HepG2 (cell line): ENCODE measurements around the gene FAM13B. TPM values are rescaled to one million over a fixed set of nuclear protein-coding genes. Genes with fewer than 3 reads are reported as not detected.

Experiments
- ARID3A ChIP-seq: IDR thresholded peaks from 2 replicates; pipeline ENCODE4 v1.6.1; 2012; ENCODE audit warnings: low read depth, low read length, improper control_type of control experiment
- FOSL2 ChIP-seq: sonication (generic); formaldehyde crosslinking; IDR thresholded peaks from 2 replicates; pipeline ENCODE4 v1.4.0; 2020; ENCODE audit warnings: missing genetic modification reagents
- FOXA3 ChIP-seq: IDR thresholded peaks from 2 replicates; pipeline ENCODE4 v1.6.1; 2016; ENCODE audit warnings: missing genetic modification reagents, missing compliant biosample characterization
- FOXP1 ChIP-seq, 2 experiments: fragments of 450-650 bp in 1 of 2; IDR thresholded peaks; 2 replicates each; pipeline ENCODE4 v1.6.1; 2017 to 2018; ENCODE audit warnings: antibody characterized with exemption in 1 of 2
- HNRNPL ChIP-seq: fragments of 200-400 bp; formaldehyde crosslinking; IDR thresholded peaks from 2 replicates; pipeline ENCODE4 v1.6.1; 2017; ENCODE audit warnings: mild to moderate bottlenecking, low read depth, low read length
- IRF2 ChIP-seq: IDR thresholded peaks from 2 replicates; pipeline ENCODE4 v1.6.1; 2018; ENCODE audit warnings: missing genetic modification reagents, missing compliant biosample characterization
- MAFK ChIP-seq, 2 experiments: IDR thresholded peaks in 1 of 2; conservative IDR thresholded peaks in 1 of 2; 2 replicates each; pipeline ENCODE4 v1.6.1; 2011; ENCODE audit warnings: improper control_type of control experiment in 2 of 2, low read length in 2 of 2
- NFIB ChIP-seq: sonication (generic); formaldehyde crosslinking; IDR thresholded peaks from 2 replicates; pipeline ENCODE4 v1.9.0; 2021; ENCODE audit warnings: missing genetic modification reagents, mild to moderate bottlenecking, borderline replicate concordance
- RARG ChIP-seq: sonication (generic); formaldehyde crosslinking; IDR thresholded peaks from 2 replicates; pipeline ENCODE4 v1.4.0; 2020; ENCODE audit warnings: low read depth, mild to moderate bottlenecking, missing genetic modification reagents
- RBM22 ChIP-seq: fragments of 200-400 bp; formaldehyde crosslinking; optimal IDR thresholded peaks from 2 replicates; pipeline ENCODE3; 2017; ENCODE audit warnings: mild to moderate bottlenecking, low read length, moderate library complexity
- SNRNP70 ChIP-seq: fragments of 200-400 bp; formaldehyde crosslinking; IDR thresholded peaks from 2 replicates; pipeline ENCODE4 v1.6.1; 2017; ENCODE audit warnings: mild to moderate bottlenecking, low read depth, low read length, moderate library complexity
- TFAP4 ChIP-seq: sonication (generic); IDR thresholded peaks from 2 replicates; pipeline ENCODE4 v1.6.1; 2016; ENCODE audit warnings: low read depth, borderline replicate concordance
- YEATS4 ChIP-seq: sonication (generic); formaldehyde crosslinking; IDR thresholded peaks from 2 replicates; pipeline ENCODE4 v1.4.0; 2020; ENCODE audit warnings: missing genetic modification reagents, borderline replicate concordance
- ZC3H13 ChIP-seq: sonication (generic); formaldehyde crosslinking; IDR thresholded peaks from 2 replicates; pipeline ENCODE4 v1.8.1; 2023; ENCODE audit warnings: mild to moderate bottlenecking, missing genetic modification reagents, moderate library complexity
- ZNF709 ChIP-seq: sonication (generic); formaldehyde crosslinking; IDR thresholded peaks from 2 replicates; pipeline ENCODE4 v1.5.0; 2020; ENCODE audit warnings: mild to moderate bottlenecking, missing genetic modification reagents
- ZNF782 ChIP-seq: sonication (generic); formaldehyde crosslinking; IDR thresholded peaks from 2 replicates; pipeline ENCODE4 v1.4.0; 2020; ENCODE audit warnings: missing genetic modification reagents, mild to moderate bottlenecking, borderline replicate concordance
- polyA plus RNA-seq, 8 experiments: library from polyadenylated mRNA; depleted of rRNA in 3 of 8; stranded (reverse) in 7 of 8; unstranded in 1 of 8; fragments of >200 nt; fragmentation: Illumina TruSeq in 4 of 8; extraction: Trizol in 4 of 8; gene quantifications; 2 replicates each; pipeline versions ENCODE4 v1.2.1 to v1.2.3, GENCODE V29; 2011 to 2016; ENCODE audit warnings: low read depth in 4 of 8, missing spikeins in 1 of 8, mixed read lengths in 1 of 8; ENCODE audit not compliant: insufficient read depth in 1 of 8
- total RNA-seq, 5 experiments: library from RNA; depleted of rRNA; stranded (reverse); fragments of >200 nt; fragmentation: Illumina TruSeq; extraction: Trizol; gene quantifications; 2 replicates each; pipeline ENCODE4 v1.2.3, GENCODE V29; 2016; ENCODE audit warnings: low read depth in 1 of 5
- TF ChIP-seq, protein P1 (sequence below): sonication (generic); formaldehyde crosslinking; IDR thresholded peaks from 2 replicates; pipeline ENCODE4 v1.4.0; 2020; ENCODE audit warnings: missing genetic modification reagents
- TF ChIP-seq, protein P2 (sequence below): sonication (generic); formaldehyde crosslinking; IDR thresholded peaks from 2 replicates; pipeline ENCODE4 v1.4.0; 2020; ENCODE audit warnings: low read depth, mild to moderate bottlenecking, missing genetic modification reagents

FAM13B gene
- total and polyA plus RNA-seq, 2 of the 13 experiments (the other 11 are each of a cell fraction or from before 2014, with no cell fraction given) = 6.9 to 11.5 TPM

DNA sequence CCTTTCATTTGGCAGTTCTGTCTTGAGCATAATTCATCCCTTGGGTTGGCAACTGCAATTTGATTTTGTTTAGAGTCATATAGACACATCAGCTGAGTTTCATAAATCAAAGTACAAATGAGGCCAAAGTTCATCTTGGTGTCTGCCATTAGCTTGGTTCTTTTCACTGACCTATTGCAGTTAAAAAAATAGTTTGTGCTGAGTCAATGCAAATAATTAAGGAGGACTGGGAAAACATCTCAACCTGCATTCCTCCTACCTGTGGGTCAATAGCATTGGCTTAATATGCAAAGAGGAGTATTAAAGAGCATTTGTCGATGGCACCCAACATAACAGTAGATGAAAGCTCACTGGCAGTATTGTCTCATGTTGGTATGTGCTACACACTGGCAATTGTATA lies 142.0 kb downstream of the FAM13B start (continued):
- TF ChIP-seq RBM22 (no peak), HNRNPL (no peak), YEATS4 (no peak), NFIB (CRISPR knock-in tag) (no peak), IRF2 (CRISPR knock-in tag) (no peak), FOXP1 (IDR thresholded peaks at IDR 0.05) (no peak), FOXP1 (CRISPR knock-in tag; IDR thresholded peaks at IDR 0.05) (0 out of 2 replicates have a peak, but pooled peaks have one; percentile 16), FOXA3 (CRISPR knock-in tag) (0 out of 2 replicates have a peak, but pooled peaks have one; percentile 10), MAFK (conservative IDR thresholded peaks at IDR 0.05 in 1 of 2, IDR thresholded peaks at IDR 0.05 in 1 of 2; ENCODE audit: low read length in 2 of 2) (peak; percentile 44 to 59; a peak in 3 of 4 replicates), FOSL2 (CRISPR knock-in tag) (peak; percentile 45; the same call in 1 of the 2 replicates), ARID3A (peak; percentile 42), ZNF782 (CRISPR knock-in tag) (no peak), TFAP4 (0 out of 2 replicates have a peak, but pooled peaks have one; percentile 40), ZNF709 (no peak), ZC3H13 (no peak), SNRNP70 (no peak), RARG (no peak)
- TF ChIP-seq, protein P1, sequence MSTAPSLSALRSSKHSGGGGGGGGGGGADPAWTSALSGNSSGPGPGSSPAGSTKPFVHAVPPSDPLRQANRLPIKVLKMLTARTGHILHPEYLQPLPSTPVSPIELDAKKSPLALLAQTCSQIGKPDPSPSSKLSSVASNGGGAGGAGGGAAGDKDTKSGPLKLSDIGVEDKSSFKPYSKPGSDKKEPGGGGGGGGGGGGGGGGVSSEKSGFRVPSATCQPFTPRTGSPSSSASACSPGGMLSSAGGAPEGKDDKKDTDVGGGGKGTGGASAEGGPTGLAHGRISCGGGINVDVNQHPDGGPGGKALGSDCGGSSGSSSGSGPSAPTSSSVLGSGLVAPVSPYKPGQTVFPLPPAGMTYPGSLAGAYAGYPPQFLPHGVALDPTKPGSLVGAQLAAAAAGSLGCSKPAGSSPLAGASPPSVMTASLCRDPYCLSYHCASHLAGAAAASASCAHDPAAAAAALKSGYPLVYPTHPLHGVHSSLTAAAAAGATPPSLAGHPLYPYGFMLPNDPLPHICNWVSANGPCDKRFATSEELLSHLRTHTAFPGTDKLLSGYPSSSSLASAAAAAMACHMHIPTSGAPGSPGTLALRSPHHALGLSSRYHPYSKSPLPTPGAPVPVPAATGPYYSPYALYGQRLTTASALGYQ (CRISPR knock-in tag) = no peak
- TF ChIP-seq, protein P2, sequence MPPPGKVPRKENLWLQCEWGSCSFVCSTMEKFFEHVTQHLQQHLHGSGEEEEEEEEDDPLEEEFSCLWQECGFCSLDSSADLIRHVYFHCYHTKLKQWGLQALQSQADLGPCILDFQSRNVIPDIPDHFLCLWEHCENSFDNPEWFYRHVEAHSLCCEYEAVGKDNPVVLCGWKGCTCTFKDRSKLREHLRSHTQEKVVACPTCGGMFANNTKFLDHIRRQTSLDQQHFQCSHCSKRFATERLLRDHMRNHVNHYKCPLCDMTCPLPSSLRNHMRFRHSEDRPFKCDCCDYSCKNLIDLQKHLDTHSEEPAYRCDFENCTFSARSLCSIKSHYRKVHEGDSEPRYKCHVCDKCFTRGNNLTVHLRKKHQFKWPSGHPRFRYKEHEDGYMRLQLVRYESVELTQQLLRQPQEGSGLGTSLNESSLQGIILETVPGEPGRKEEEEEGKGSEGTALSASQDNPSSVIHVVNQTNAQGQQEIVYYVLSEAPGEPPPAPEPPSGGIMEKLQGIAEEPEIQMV (CRISPR knock-in tag) = no peak
